ENCODE measurements around the gene ARSG. TPM values are rescaled to one million over a fixed set of nuclear protein-coding genes. Genes with fewer than 3 reads are reported as not detected.

The ARSG gene
- total and polyA plus RNA-seq, 2 of the 13 experiments (the other 11 are each of a cell fraction or from before 2014, with no cell fraction given) = 3.7 to 15.2 TPM

DNA sequence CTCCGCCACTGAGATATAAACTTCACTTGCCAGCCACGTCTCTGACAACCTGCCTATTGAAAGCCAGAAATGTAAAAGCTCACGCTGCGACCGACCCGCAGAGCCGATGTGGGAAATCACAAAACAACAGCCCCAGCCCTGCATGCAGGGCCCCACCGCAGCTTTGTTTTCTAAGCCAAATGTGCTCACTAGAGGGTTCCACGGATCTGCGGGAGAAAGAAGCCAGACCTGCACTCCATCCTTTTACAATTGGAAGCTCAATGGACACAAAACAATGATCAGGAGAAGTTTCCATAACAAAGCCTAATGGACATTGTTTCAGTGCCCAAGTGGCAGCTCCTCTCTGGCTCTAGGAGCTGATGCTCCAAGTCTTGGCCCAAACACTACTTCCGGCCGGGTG is 132.9 kb downstream of the ARSG start:
- Histone ChIP-seq H2AFZ (ENCODE audit: low read length) (no peak overlapping the region), H3K9me3 (ENCODE audit: low read length) (no peaks in the 10 kb centered on the region), H3K4me2 (ENCODE audit: low read depth, low read length) (no peak overlapping the region), H3K79me2 (ENCODE audit: insufficient read depth, low read length) (no peaks in the 10 kb centered on the region), H3K4me1 (ENCODE audit: insufficient read depth, low read length) (no peaks in the 10 kb centered on the region), H3K4me3 (replicated peaks in 1 of 3; ENCODE audit: insufficient read depth in 1 of 3, low read depth in 2 of 3, low read length in 3 of 3) (no peak overlapping the region), H3K27me3 (ENCODE audit: control insufficient read depth in 1 of 2, insufficient read depth in 2 of 2, low read length in 2 of 2) (no peaks in the 10 kb centered on the region), H4K20me1 (ENCODE audit: insufficient read depth, low read length) (no peaks in the 10 kb centered on the region), H3K27ac (ENCODE audit: extremely low read length, insufficient read depth, low read length) (no peak overlapping the region), H3K36me3 (replicated peaks in 1 of 2; ENCODE audit: control insufficient read depth in 1 of 2, insufficient read depth in 2 of 2, low read length in 2 of 2) (peaks cover 24 to 36% of the 10 kb centered on the region in 2 experiments), H3K9ac (ENCODE audit: insufficient read depth, low read depth, low read length) (no peak overlapping the region)
- no peak for DNase-seq (ENCODE audit: low spot score)
- intact Hi-C loops (cut with micrococcal nuclease; ENCODE audit: unreplicated experiment) (no loop called here), in situ Hi-C loops (cut with HindIII; ENCODE audit: extremely low pct_ligation_motif_present, low pct_unique_long_range_greater_than_20kb) (no loop called here)
- CTCF ChIA-PET (ENCODE audit: low intra/inter-chr PET ratio, low total read pairs) = no interaction called here
- POLR2A ChIA-PET = interaction anchor here (1.6 kb wide), 1 partner anchor 177 kb away, joined by 3 read pairs; the partner anchor contains the start of gene AMZ2
- no peak for FAIRE-seq
- no peak for ATAC-seq
- WGBS (ENCODE audit: low lambda C conversion rate) = 98% methylated on average over 12 of the region's 12 CpGs
- TF ChIP-seq ZNF572 (CRISPR knock-in tag; IDR thresholded peaks at IDR 0.05) (no peak), ZNF33B (CRISPR knock-in tag; IDR thresholded peaks at IDR 0.05) (no peak), BRD4 (CRISPR knock-in tag; IDR thresholded peaks at IDR 0.05) (no peak), HNRNPL (IDR thresholded peaks at IDR 0.05; ENCODE audit: low read depth, low read length) (no peak), ZNF121 (CRISPR knock-in tag; IDR thresholded peaks at IDR 0.05) (no peak), HMGA1 (CRISPR knock-in tag; conservative IDR thresholded peaks at IDR 0.05) (no peak), GTF2F1 (IDR thresholded peaks at IDR 0.05; ENCODE audit: low read length) (no peak), EEA1 (CRISPR knock-in tag; IDR thresholded peaks at IDR 0.05; ENCODE audit: borderline replicate concordance) (no peak), SATB2 (CRISPR knock-in tag; IDR thresholded peaks at IDR 0.05) (no peak), MAX (IDR thresholded peaks at IDR 0.05) (no peak), EZH2 (conservative IDR thresholded peaks at IDR 0.05; ENCODE audit: low read depth, low read length) (no peak), ZNF891 (CRISPR knock-in tag; IDR thresholded peaks at IDR 0.05) (no peak), ZNF44 (CRISPR knock-in tag; IDR thresholded peaks at IDR 0.05) (no peak), ZBED4 (CRISPR knock-in tag; IDR thresholded peaks at IDR 0.05; ENCODE audit: borderline replicate concordance) (no peak), KDM5A (IDR thresholded peaks at IDR 0.05; ENCODE audit: borderline replicate concordance, low read length) (no peak), ZNF816 (CRISPR knock-in tag; IDR thresholded peaks at IDR 0.05; ENCODE audit: borderline replicate concordance) (no peak)
- TF ChIP-seq, protein P1, sequence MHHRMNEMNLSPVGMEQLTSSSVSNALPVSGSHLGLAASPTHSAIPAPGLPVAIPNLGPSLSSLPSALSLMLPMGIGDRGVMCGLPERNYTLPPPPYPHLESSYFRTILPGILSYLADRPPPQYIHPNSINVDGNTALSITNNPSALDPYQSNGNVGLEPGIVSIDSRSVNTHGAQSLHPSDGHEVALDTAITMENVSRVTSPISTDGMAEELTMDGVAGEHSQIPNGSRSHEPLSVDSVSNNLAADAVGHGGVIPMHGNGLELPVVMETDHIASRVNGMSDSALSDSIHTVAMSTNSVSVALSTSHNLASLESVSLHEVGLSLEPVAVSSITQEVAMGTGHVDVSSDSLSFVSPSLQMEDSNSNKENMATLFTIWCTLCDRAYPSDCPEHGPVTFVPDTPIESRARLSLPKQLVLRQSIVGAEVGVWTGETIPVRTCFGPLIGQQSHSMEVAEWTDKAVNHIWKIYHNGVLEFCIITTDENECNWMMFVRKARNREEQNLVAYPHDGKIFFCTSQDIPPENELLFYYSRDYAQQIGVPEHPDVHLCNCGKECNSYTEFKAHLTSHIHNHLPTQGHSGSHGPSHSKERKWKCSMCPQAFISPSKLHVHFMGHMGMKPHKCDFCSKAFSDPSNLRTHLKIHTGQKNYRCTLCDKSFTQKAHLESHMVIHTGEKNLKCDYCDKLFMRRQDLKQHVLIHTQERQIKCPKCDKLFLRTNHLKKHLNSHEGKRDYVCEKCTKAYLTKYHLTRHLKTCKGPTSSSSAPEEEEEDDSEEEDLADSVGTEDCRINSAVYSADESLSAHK (CRISPR knock-in tag; IDR thresholded peaks at IDR 0.05; ENCODE audit: borderline replicate concordance) = no peak
- no TSS peak for BruUV-seq (replicated peaks)
